ENCODE results near the gene CAVIN1.

Gene CAVIN1

DNA sequence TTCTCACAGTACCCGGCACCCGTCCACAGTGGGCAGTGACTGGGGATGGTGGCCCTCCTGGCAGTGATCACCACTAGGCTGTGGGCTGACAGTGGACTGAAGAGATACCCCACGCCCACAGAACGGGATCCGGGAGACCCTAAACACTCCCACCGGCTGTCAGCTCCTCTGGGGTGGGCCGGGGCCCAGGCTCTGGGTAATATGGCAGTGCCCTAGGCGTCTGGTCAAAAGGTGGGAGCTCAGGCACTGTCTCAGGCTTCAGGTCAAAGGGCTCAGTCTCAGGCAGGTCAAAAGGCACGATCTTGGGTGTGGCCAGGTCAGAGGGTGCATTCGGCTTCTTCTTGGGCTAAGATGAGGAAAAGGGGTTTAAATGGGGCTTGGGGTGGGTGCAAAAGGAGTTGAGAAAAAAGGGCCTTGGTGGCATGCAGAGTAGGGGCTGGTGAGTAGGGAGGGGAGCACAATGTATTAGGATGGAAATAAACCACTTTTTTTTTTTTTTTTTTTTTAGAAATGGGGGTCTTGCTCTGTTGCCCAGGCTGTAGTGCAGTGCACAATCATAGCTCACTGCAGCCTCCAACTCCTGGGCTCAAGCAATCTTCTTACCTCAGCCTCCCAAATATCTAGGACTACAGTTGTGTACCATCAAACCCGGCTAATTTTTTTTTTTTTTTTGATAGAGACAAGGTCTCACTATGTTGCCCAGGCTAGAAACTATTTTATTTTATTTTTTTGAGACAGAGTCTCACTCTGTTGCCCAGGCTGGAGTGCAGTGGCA is 11.0 kb downstream of the CAVIN1 start:
- no peaks in the 10 kb centered on the region for H3K36me3 ChIP-seq
- H3K4me3 ChIP-seq: no peak overlapping the region

DNA sequence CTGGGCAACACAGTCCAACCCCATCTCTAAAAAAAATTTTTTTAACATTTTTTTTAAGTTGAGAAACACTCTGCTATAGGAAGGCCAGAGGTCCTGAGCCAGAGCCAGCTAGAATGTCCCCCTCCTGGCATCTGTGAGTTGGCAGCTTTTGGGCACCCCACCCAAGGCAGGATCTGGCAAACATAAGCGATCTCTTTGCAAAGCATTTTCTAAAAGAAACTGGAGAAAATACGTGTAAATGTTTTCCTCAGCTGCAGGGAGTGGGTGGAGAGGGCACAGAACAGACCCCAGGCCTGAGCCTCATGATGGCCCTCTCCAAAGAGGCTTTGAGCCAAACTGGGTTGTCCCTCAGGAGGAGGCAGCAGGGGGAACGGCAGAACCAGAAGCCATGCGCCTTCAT is 11.7 kb downstream of the CAVIN1 start:
- H3K9ac ChIP-seq: no peak overlapping the region; a peak in 1 of 22 replicates
- no peaks in the 10 kb centered on the region for H3K36me3 ChIP-seq
- H3K27ac ChIP-seq: no peak overlapping the region
- H4K20me1 ChIP-seq: no peaks in the 10 kb centered on the region
- peaks cover 21 to 86% (median 38%) of the 10 kb centered on the region in 10 experiments for H3K4me1 ChIP-seq
- no peaks in the 10 kb centered on the region for H3K9me3 ChIP-seq (replicated peaks in 1 of 11)
- peak overlapping the region in 3 of 11 experiments; percentile 5 to 66 (median 44); a peak in 5 of 22 replicates for H3K4me2 ChIP-seq
- TF ChIP-seq Cebpa-rat (IDR thresholded peaks at IDR 0.05): no peak
- H3K4me3 ChIP-seq: no peak overlapping the region
- no peaks in the 10 kb centered on the region for H3K27me3 ChIP-seq

More for the DNA sequence above, 11.0 kb downstream of the CAVIN1 start:
- peaks cover 21 to 85% (median 31%) of the 10 kb centered on the region in 10 experiments for H3K4me1 ChIP-seq
- no peak overlapping the region for H3K27ac ChIP-seq
- H3K9ac ChIP-seq: no peak overlapping the region
- no peaks in the 10 kb centered on the region for H4K20me1 ChIP-seq
- peak overlapping the region in 3 of 11 experiments; percentile 5 to 66 (median 44); a peak in 5 of 22 replicates for H3K4me2 ChIP-seq
- TF ChIP-seq Cebpa-rat (IDR thresholded peaks at IDR 0.05): no peak
- H3K27me3 ChIP-seq: no peaks in the 10 kb centered on the region
- H3K9me3 ChIP-seq (replicated peaks in 1 of 11): no peaks in the 10 kb centered on the region

DNA sequence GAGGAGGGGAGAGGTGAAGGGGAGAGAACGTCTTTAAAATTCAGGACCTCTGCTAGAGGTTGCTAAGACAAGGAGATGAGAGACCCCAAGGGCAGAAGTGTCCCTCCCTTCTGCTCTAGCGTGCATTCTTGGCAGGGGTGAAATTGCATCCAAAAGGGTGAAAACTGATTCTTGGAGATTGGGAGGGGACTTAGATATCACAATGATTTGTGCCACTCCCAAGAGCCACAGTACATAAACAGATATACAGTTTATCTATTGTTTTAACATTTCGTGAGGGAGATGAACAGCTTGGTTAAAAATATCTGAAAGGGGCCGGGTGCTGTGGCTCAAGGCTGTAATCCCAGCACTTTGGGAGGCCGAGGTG is 12.8 kb downstream of the CAVIN1 start:
- Histone ChIP-seq H3K4me1 (peaks cover 13 to 79% (median 38%) of the 10 kb centered on the region in 10 experiments), H4K20me1 (no peaks in the 10 kb centered on the region), H3K27ac (no peak overlapping the region), H3K36me3 (no peaks in the 10 kb centered on the region), H3K27me3 (no peaks in the 10 kb centered on the region), H3K9ac (no peak overlapping the region), H3K4me2 (peak overlapping the region in 4 of 11 experiments; percentile 4 to 64 (median 59); a peak in 5 of 22 replicates), H3K4me3 (no peak overlapping the region), H3K9me3 (replicated peaks in 1 of 11) (no peaks in the 10 kb centered on the region)
- no peak for TF ChIP-seq Cebpa-rat (IDR thresholded peaks at IDR 0.05)

DNA sequence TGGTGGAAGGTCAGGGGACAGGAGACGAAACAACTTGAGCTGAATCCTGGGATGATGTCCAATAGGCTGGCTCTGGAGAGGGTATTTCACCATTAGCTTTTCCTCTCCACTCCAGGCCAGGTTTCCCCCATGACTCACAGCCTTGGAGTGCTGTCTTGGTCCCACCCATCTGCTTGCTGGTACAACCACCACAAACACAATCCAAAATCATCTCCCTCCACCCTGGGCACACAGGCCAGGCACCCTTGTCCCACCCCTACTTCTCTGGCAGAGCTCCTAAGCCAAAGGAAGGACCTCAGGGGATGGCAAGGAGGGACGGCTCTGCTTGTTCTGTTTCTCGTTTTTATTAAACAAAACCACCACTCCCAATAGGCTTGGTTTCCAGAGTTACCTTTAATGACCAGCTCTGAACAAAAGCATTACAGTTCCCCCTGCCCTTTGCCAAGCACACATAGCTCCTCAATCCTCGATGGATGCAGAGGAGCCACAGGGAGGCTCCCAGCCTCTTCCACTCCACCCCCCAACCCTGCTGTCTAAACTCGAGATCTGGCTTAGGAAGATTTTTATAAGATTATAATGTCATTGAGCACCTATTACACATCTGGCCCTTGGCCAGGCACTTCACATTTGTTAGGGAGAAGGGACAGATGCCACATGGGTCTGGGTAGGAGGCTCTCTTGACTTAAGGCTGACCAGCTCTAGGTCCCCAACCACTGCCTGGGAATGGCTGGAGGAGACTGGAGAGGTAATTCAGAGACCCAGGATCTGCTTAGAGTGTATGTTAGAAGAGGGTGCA is 13.3 kb downstream of the CAVIN1 start:
- H3K4me2 ChIP-seq: peak overlapping the region in 5 of 11 experiments; percentile 4 to 64 (median 54); a peak in 8 of 22 replicates
- no peak for TF ChIP-seq Cebpa-rat (IDR thresholded peaks at IDR 0.05)
- H3K9me3 ChIP-seq (replicated peaks in 1 of 11): no peaks in the 10 kb centered on the region
- H3K27ac ChIP-seq: no peak overlapping the region
- H3K4me1 ChIP-seq: peaks cover 8 to 76% (median 32%) of the 10 kb centered on the region in 10 experiments
- H3K9ac ChIP-seq: no peak overlapping the region
- H4K20me1 ChIP-seq: no peaks in the 10 kb centered on the region
- H3K36me3 ChIP-seq: no peaks in the 10 kb centered on the region
- no peaks in the 10 kb centered on the region for H3K27me3 ChIP-seq
- H3K4me3 ChIP-seq: no peak overlapping the region

DNA sequence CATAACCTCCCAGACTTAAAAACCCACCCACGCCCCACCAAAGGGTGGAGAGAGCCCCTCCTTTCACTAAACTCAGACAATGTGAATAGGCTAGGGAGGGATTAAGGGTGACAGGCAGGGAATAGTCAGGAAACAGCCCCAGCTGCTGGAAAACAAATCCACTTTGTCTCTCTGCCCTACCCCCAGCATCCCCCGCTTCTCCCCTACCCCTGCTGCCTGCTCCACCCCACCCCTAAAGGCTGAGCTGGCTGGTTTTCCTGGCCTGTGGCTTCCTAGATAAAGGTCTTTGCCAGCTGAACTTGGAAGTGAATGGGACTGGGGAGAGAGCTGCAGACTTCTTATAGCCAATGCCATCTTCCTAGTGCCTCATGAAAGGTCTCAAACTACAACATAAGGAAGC is 15.0 kb downstream of the CAVIN1 start:
- Histone ChIP-seq H3K36me3 (no peaks in the 10 kb centered on the region), H4K20me1 (no peaks in the 10 kb centered on the region), H3K9me3 (replicated peaks in 1 of 11) (no peaks in the 10 kb centered on the region), H3K27me3 (no peaks in the 10 kb centered on the region), H3K27ac (no peak overlapping the region), H3K9ac (no peak overlapping the region), H3K4me3 (no peak overlapping the region), H3K4me1 (peaks cover 0 to 68% (median 26%) of the 10 kb centered on the region in 10 experiments; a peak in 17 of 20 replicates), H3K4me2 (peak overlapping the region in 2 of 11 experiments; percentile 92 to 93; a peak in 3 of 22 replicates)
- TF ChIP-seq Cebpa-rat (IDR thresholded peaks at IDR 0.05): no peak

DNA sequence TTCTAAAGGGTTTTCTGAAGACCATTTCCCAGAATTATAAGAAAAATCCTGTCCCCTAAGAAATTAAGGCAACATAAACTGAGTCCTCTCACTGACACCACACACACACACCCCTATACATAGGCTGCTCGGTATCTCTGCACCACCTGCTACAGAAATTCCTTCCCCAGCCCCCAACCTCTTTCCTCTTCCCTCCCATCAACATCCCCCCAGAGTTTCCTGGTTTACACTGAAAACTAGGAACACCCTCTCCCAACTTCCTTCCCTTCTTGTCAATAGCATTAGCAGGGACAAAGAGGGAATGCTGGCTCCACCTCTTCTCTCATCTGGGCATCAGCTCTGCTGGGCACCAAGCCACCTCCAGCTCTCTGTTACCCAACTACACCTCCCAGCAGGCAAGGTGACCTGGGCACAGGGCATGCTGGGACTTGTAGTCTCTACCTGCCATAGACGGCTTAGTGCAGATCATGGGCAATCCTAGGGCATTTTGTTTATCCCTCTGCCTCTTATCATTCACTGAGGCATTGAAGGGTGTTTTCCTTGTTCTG is 15.7 kb downstream of the CAVIN1 start:
- Histone ChIP-seq H3K27ac (peak overlapping the region in 1 of 11 experiments; percentile 61; a peak in 3 of 22 replicates), H4K20me1 (no peaks in the 10 kb centered on the region), H3K4me1 (peaks cover 0 to 66% (median 26%) of the 10 kb centered on the region in 10 experiments; a peak in 17 of 20 replicates), H3K9me3 (replicated peaks in 1 of 11) (no peaks in the 10 kb centered on the region), H3K9ac (no peak overlapping the region), H3K27me3 (no peaks in the 10 kb centered on the region), H3K36me3 (no peaks in the 10 kb centered on the region), H3K4me2 (peak overlapping the region in 7 of 11 experiments; percentile 9 to 93 (median 70); a peak in 11 of 22 replicates), H3K4me3 (no peak overlapping the region)
- no peak for TF ChIP-seq Cebpa-rat (IDR thresholded peaks at IDR 0.05)

DNA sequence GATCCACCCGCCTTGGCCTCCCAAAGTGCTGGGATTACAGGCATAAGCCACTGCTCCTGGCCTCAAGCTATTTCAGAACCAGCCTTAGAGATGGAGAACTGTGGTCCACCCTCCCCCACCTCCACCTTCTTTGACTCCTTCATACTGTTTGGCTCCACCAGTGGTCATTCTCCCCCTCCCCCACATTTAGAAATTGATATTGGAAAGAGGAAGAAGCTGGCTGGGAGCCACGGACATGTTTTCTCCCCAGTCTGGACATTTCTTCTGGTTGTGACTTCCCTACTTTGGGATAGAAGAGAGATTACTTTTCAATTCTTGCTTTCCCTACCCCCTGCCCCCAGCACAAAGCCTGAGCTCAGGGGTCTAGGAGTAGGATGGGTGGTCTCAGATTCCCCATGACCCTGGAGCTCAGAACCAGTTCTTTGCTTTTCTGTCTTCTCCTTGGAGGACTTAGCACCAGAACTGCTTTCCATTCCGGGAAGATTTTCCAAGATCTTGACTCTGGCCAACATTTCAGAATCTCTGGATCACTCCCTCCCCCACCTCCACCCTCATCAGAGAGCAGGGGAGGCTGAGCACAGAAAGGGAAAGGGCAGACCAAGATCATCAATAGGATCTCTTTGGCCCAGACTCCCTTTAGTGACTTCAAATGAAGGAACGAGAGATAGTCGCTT is 16.3 kb downstream of the CAVIN1 start:
- peak overlapping the region in 9 of 11 experiments; percentile 9 to 93 (median 61); a peak in 14 of 22 replicates for H3K4me2 ChIP-seq
- peak overlapping the region in 3 of 11 experiments; percentile 12 to 61 (median 27); a peak in 3 of 22 replicates for H3K27ac ChIP-seq
- H3K4me1 ChIP-seq: peaks cover 0 to 60% (median 26%) of the 10 kb centered on the region in 10 experiments; a peak in 17 of 20 replicates
- H3K9me3 ChIP-seq (replicated peaks in 1 of 11): no peaks in the 10 kb centered on the region
- no peaks in the 10 kb centered on the region for H3K27me3 ChIP-seq
- peak overlapping the region in 1 of 11 experiments; percentile 13; a peak in 1 of 22 replicates for H3K9ac ChIP-seq
- no peaks in the 10 kb centered on the region for H3K36me3 ChIP-seq
- no peaks in the 10 kb centered on the region for H4K20me1 ChIP-seq
- H3K4me3 ChIP-seq: no peak overlapping the region
- TF ChIP-seq Cebpa-rat (IDR thresholded peaks at IDR 0.05): no peak

DNA sequence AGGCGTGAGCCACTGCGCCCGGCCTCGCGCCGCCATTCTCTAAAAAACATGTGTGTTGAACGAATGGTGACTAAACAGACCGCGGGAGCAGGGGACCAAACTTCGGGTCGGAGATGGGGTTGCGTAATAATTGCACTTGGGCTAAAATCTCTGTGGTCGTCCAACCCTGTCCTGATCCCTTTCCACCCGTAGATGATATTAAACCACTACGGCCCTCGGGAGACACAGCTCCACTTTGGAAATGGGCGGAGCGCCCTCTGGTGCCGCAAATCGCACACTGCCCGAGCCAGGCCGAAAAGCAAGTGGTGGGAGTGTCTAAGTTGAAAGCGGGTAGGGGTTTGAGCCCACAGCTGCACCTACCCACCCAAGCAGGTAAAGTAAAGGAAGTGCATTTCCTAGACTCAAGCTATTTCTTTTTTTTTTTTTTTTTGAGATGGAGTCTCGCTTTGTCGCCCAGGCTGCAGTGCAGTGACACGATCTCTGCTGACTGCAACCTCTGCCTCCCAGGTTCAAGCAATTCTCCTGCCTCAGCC is 17.0 kb downstream of the CAVIN1 start:
- TF ChIP-seq Cebpa-rat (IDR thresholded peaks at IDR 0.05): peak in 10 of 11 experiments; percentile 24 to 96 (median 79); a peak in 18 of 22 replicates
- Histone ChIP-seq H3K27ac (no peak overlapping the region), H3K4me3 (no peak overlapping the region), H4K20me1 (no peaks in the 10 kb centered on the region), H3K9me3 (replicated peaks in 1 of 11) (no peaks in the 10 kb centered on the region), H3K36me3 (no peaks in the 10 kb centered on the region), H3K27me3 (no peaks in the 10 kb centered on the region), H3K4me1 (peaks cover 0 to 53% (median 26%) of the 10 kb centered on the region in 10 experiments; a peak in 17 of 20 replicates), H3K9ac (no peak overlapping the region), H3K4me2 (peak overlapping the region in 10 of 11 experiments; percentile 9 to 93 (median 46); a peak in 14 of 22 replicates)
